GM12878 (cell line): ENCODE data around the gene C5orf15. TPM values are rescaled to one million over a fixed set of nuclear protein-coding genes. Genes with fewer than 3 reads are reported as not detected.

Experiments
- ATAC-seq: fragments of 200-7000 bp; cut with Tn5 transposase; 3 replicates; pipeline ENCODE4 v1.9.1; 2020; ENCODE audit warnings: mild to moderate bottlenecking, moderate library complexity
- BruUV-seq: library from RNA; stranded (reverse); fragments of 400-500 nt; replicated peaks from 2 replicates; lab custom pipeline; 2021; lab: Mats Ljungman, UMichigan
- CTCF ChIA-PET: fragments of 300-600 bp; sonication (Branson Sonifier 250); formaldehyde crosslinking; extraction: SDS; loops from one replicate; lab custom pipeline; 2021; ENCODE audit warnings: inconsistent platforms; lab: Yijun Ruan, JAX
- POLR2A ChIA-PET: fragments of 350-600 bp; formaldehyde crosslinking; extraction: SDS; loops from one replicate; lab custom pipeline; 2021; ENCODE audit warnings: inconsistent platforms; lab: Charles Lee
- RAD21 ChIA-PET: fragments of 300-600 bp; sonication (Branson Sonifier 250); formaldehyde crosslinking; loops from one replicate; lab custom pipeline; 2023; ENCODE audit warnings: antibody characterized with exemption; ENCODE audit not compliant: unreplicated experiment; lab: Charles Lee
- SMC1A ChIA-PET: fragments of 300-600 bp; sonication (Branson Sonifier 250); formaldehyde crosslinking; loops from one replicate; lab custom pipeline; 2023; ENCODE audit not compliant: unreplicated experiment, uncharacterized antibody; lab: Charles Lee
- DNase-seq: peaks from one replicate; pipeline ENCODE4 v3.0.0-alpha.2; 2011; ENCODE audit warnings: low read depth, low spot score
- FAIRE-seq: peaks from 3 replicates; lab custom pipeline; 2011; peaks lifted over from hg19 to GRCh38; lab: Jason Lieb, UNC
- H2AFZ ChIP-seq: 2 replicates; pipeline ENCODE4 v1.6.0; 2011; ENCODE audit warnings: low read depth, low read length, control low read depth; ENCODE audit not compliant: control insufficient read depth
- H3K27ac ChIP-seq: 2 replicates; pipeline ENCODE4 v1.5.1; 2011; ENCODE audit warnings: control low read depth; ENCODE audit not compliant: control insufficient read depth, insufficient read depth
- H3K27me3 ChIP-seq, 2 experiments: replicated peaks in 1 of 2; 2 replicates each; pipeline versions ENCODE4 v1.6.0 to v1.6.1; 2011; ENCODE audit warnings: low read length in 1 of 2; ENCODE audit not compliant: control insufficient read depth in 2 of 2, insufficient read depth in 2 of 2
- H3K36me3 ChIP-seq, 2 experiments: 2 replicates each; pipeline ENCODE4 v1.5.1; 2011; ENCODE audit warnings: low read length in 1 of 2; ENCODE audit not compliant: control insufficient read depth in 2 of 2, insufficient read depth in 2 of 2
- H3K4me1 ChIP-seq: 2 replicates; pipeline ENCODE4 v1.6.1; 2011; ENCODE audit warnings: mild to moderate bottlenecking, low read length, moderate library complexity, mixed read lengths; ENCODE audit not compliant: control insufficient read depth, insufficient read depth
- H3K4me2 ChIP-seq: 2 replicates; pipeline ENCODE4 v1.6.0; 2011; ENCODE audit warnings: control low read depth; ENCODE audit not compliant: control insufficient read depth, insufficient read depth
- H3K4me3 ChIP-seq: fragments of 200-600 bp; sonication (generic); 2 replicates; pipeline ENCODE4 v1.5.1; 2016
- H3K79me2 ChIP-seq: 2 replicates; pipeline ENCODE4 v1.6.0; 2011; ENCODE audit warnings: low read length; ENCODE audit not compliant: control insufficient read depth, insufficient read depth
- H3K9ac ChIP-seq: 2 replicates; pipeline ENCODE4 v1.8.0; 2011; ENCODE audit warnings: low read length, control low read depth, mixed read lengths; ENCODE audit not compliant: control insufficient read depth, insufficient read depth
- H3K9me3 ChIP-seq: replicated peaks from 3 replicates; pipeline ENCODE4 v1.5.1; 2011; ENCODE audit warnings: mild to moderate bottlenecking, low read length; ENCODE audit not compliant: control insufficient read depth, insufficient read depth
- H4K20me1 ChIP-seq: 2 replicates; pipeline ENCODE4 v1.6.0; 2011; ENCODE audit not compliant: control insufficient read depth, insufficient read depth
- ATF7 ChIP-seq: fragments of 450-650 bp; IDR thresholded peaks from 2 replicates; pipeline ENCODE4 v1.6.1; 2016; ENCODE audit warnings: low read depth, mild to moderate bottlenecking
- CBFB ChIP-seq: IDR thresholded peaks from 2 replicates; pipeline ENCODE4 v1.6.1; 2016; ENCODE audit warnings: antibody characterized with exemption, low read depth
- CHD1 ChIP-seq: IDR thresholded peaks from 2 replicates; pipeline ENCODE4 v1.6.1; 2012; ENCODE audit warnings: low read depth, low read length, improper control_type of control experiment
- CUX1 ChIP-seq: IDR thresholded peaks from 2 replicates; pipeline ENCODE4 v1.6.1; 2012; ENCODE audit warnings: improper control_type of control experiment, low read depth, low read length; ENCODE audit not compliant: insufficient replicate concordance
- ETV6 ChIP-seq, 2 experiments: fragments of 450-650 bp in 1 of 2; IDR thresholded peaks in 1 of 2; conservative IDR thresholded peaks in 1 of 2; 2 replicates each; pipeline ENCODE4 v1.6.1; 2014; ENCODE audit warnings: antibody characterized with exemption in 1 of 2, borderline replicate concordance in 1 of 2, low read depth in 1 of 2, mild to moderate bottlenecking in 1 of 2, moderate library complexity in 1 of 2
- MTA2 ChIP-seq: fragments of 450-650 bp; IDR thresholded peaks from 2 replicates; pipeline ENCODE4 v1.6.1; 2016; ENCODE audit warnings: low read depth, mild to moderate bottlenecking, moderate library complexity
- MXI1 ChIP-seq: fragments of 150-350 bp; IDR thresholded peaks from 2 replicates; pipeline ENCODE4 v1.6.1; 2011; ENCODE audit warnings: low read depth, mild to moderate bottlenecking, inconsistent platforms, low read length, improper control_type of control experiment
- RAD21 ChIP-seq: IDR thresholded peaks from 2 replicates; pipeline ENCODE4 v1.6.1; 2011; ENCODE audit warnings: mild to moderate bottlenecking, low read depth, low read length, moderate library complexity; ENCODE audit not compliant: insufficient read depth
- YY1 ChIP-seq: IDR thresholded peaks from 2 replicates; pipeline ENCODE4 v1.6.1; 2011; ENCODE audit warnings: low read depth, mild to moderate bottlenecking, low read length
- ZSCAN29 ChIP-seq: fragments of 450-650 bp; IDR thresholded peaks from 2 replicates; pipeline ENCODE4 v1.6.1; 2017; ENCODE audit warnings: mild to moderate bottlenecking, moderate library complexity
- ZZZ3 ChIP-seq: IDR thresholded peaks from 2 replicates; pipeline ENCODE4 v1.6.1; 2011; ENCODE audit warnings: low read depth; ENCODE audit not compliant: control insufficient read depth, insufficient read length
- WGBS: methylation state at CpG from one replicate; pipeline ENCODE4 v1.1.6; 2016; ENCODE audit warnings: low lambda C conversion rate; ENCODE audit not compliant: insufficient replicate concordance, insufficient coverage; ENCODE audit errors: missing lambda C conversion rate; 5-methylcytosine and 5-hydroxymethylcytosine counted together
- in situ Hi-C: fragments of 300-500 bp; cut with MboI; formaldehyde crosslinking; loops from 9 replicates; pipeline ENCODE4 v1.14.3; 2018; ENCODE audit warnings: mixed read lengths
- intact Hi-C: fragments of 100-400 bp; cut with micrococcal nuclease; formaldehyde crosslinking; loops from one replicate; pipeline ENCODE4 v1.14.2; 2022; ENCODE audit not compliant: unreplicated experiment
- polyA plus RNA-seq, 11 experiments: library from polyadenylated mRNA; depleted of rRNA in 4 of 11; unstranded in 6 of 11; stranded (reverse) in 5 of 11; fragments of >200 nt; fragmentation: Nextera tagmentation in 4 of 11; fragmentation: Illumina TruSeq in 1 of 11; extraction: Ambion mirVana in 4 of 11; extraction: Trizol in 1 of 11; gene quantifications; 1 replicate in 1 of 11; 2 replicates in 10 of 11; pipeline versions ENCODE4 v1.2.1 to v1.2.3, GENCODE V29; 2011 to 2016; ENCODE audit warnings: inconsistent platforms in 2 of 11, missing spikeins in 2 of 11, low read depth in 1 of 11
- total RNA-seq, 4 experiments: library from RNA; depleted of rRNA in 3 of 4; stranded (reverse); fragments of >200 nt in 3 of 4; fragmentation: Illumina TruSeq in 1 of 4; extraction: Trizol in 1 of 4; gene quantifications; 2 replicates each; pipeline versions ENCODE4 v1.2.1 to v1.2.3, GENCODE V29; 2013 to 2021
- TF ChIP-seq, protein P1 (sequence below): fragments of 450-650 bp; IDR thresholded peaks from 2 replicates; pipeline ENCODE4 v1.6.1; 2014; ENCODE audit warnings: mild to moderate bottlenecking

Gene C5orf15
- total and polyA plus RNA-seq, 10 of the 15 experiments (the other 5 are each of a cell fraction or from before 2014, with no cell fraction given), result 21.7 to 69.6 (median 46.0) TPM

- POLR2A ChIA-PET, result interaction anchor here (0.6 kb wide), 2 partner anchors 22 to 402 kb away, joined by 3 read pairs; no protein-coding TSS in a partner anchor
- no peaks in the 10 kb centered on the region for H3K4me1 ChIP-seq
- no peak for DNase-seq
- CTCF ChIA-PET, result interaction anchor here (0.8 to 3.4 kb wide), 4 partner anchors 12 to 527 kb away, joined by 3 to 19 read pairs (median 8); no protein-coding TSS in a partner anchor
- SMC1A ChIA-PET, result interaction anchor here (0.9 to 3.0 kb wide), 7 partner anchors 11 to 197 kb away, joined by 3 to 15 read pairs (median 3); no protein-coding TSS in a partner anchor
- no peak overlapping the region for H3K9ac ChIP-seq
- H3K79me2 ChIP-seq, result no peaks in the 10 kb centered on the region
- intact Hi-C loops, result no loop called here
- H3K36me3 ChIP-seq, result peaks cover 1 to 8% of the 10 kb centered on the region in 2 experiments; a peak in 1 of 4 replicates
- RAD21 ChIA-PET, result interaction anchor here (1.4 kb wide), 1 partner anchor 12 kb away, joined by 7 read pairs; no protein-coding TSS in a partner anchor
- TF ChIP-seq ZSCAN29 (no peak), CHD1 (no peak), CUX1 (no peak), CBFB (no peak), ETV6 (conservative IDR thresholded peaks at IDR 0.05 in 1 of 2, IDR thresholded peaks at IDR 0.05 in 1 of 2; ENCODE audit: borderline replicate concordance in 1 of 2, low read depth in 1 of 2) (no peak), RAD21 (no peak), ATF7 (no peak), ZZZ3 (no peak), MTA2 (no peak), YY1 (no peak), MXI1 (no peak)
- TF ChIP-seq, protein P1, sequence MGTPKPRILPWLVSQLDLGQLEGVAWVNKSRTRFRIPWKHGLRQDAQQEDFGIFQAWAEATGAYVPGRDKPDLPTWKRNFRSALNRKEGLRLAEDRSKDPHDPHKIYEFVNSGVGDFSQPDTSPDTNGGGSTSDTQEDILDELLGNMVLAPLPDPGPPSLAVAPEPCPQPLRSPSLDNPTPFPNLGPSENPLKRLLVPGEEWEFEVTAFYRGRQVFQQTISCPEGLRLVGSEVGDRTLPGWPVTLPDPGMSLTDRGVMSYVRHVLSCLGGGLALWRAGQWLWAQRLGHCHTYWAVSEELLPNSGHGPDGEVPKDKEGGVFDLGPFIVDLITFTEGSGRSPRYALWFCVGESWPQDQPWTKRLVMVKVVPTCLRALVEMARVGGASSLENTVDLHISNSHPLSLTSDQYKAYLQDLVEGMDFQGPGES, result no peak
- H3K4me2 ChIP-seq, result no peak overlapping the region
- no peak overlapping the region for H3K27ac ChIP-seq
- no peaks in the 10 kb centered on the region for H3K9me3 ChIP-seq
- H3K27me3 ChIP-seq, result no peaks in the 10 kb centered on the region
- no peaks in the 10 kb centered on the region for H4K20me1 ChIP-seq
- H3K4me3 ChIP-seq, result no peak overlapping the region
- FAIRE-seq, result no peak
- WGBS, result 64% methylated on average over 7 of the region's 7 CpGs
- BruUV-seq, result no TSS peak
- no peak for ATAC-seq
- in situ Hi-C loops, result no loop called here
- no peak overlapping the region for H2AFZ ChIP-seq
These were observed 17.4 kb downstream of the C5orf15 start for GRCh38 chr5:133950821-133951612.
